PC-3 (cell line): ENCODE results near the gene ETV1. TPM values are rescaled to one million over a fixed set of nuclear protein-coding genes. Genes with fewer than 3 reads are reported as not detected.

Experiments
- ATAC-seq: fragments of 200-7000 bp; cut with Tn5 transposase; 2 replicates; pipeline ENCODE4 v1.9.1; 2020; ENCODE audit warnings: mild to moderate bottlenecking, moderate library complexity
- BruUV-seq: library from RNA; stranded (reverse); fragments of 400-500 nt; replicated peaks from 2 replicates; lab custom pipeline; 2021; lab: Mats Ljungman, UMichigan
- CTCF ChIA-PET: fragments of 300-600 bp; sonication (Branson Sonifier 250); formaldehyde crosslinking; loops from one replicate; lab custom pipeline; 2022; ENCODE audit warnings: antibody characterized with exemption; lab: Charles Lee
- POLR2A ChIA-PET: fragments of 300-600 bp; sonication (Branson Sonifier 250); formaldehyde crosslinking; loops from one replicate; lab custom pipeline; 2022; ENCODE audit warnings: antibody characterized with exemption; ENCODE audit not compliant: unreplicated experiment; lab: Charles Lee
- DNase-seq: peaks from one replicate; pipeline ENCODE4 v3.0.0-alpha.2; 2015
- H2AFZ ChIP-seq: fragments of 300-600 bp; sonication (generic); 2 replicates; pipeline ENCODE4 v1.6.0; 2016; ENCODE audit warnings: antibody characterized with exemption, low read length
- H3F3A ChIP-seq: fragments of 300-600 bp; sonication (generic); one replicate; pipeline ENCODE4 v1.6.0; 2017; ENCODE audit warnings: antibody characterized with exemption, low read length, control low read depth, mild to moderate bottlenecking; ENCODE audit not compliant: unreplicated experiment
- H3K27ac ChIP-seq: fragments of 300-600 bp; sonication (generic); 2 replicates; pipeline ENCODE4 v1.5.1; 2016; ENCODE audit warnings: mild to moderate bottlenecking, low read length
- H3K27me3 ChIP-seq: fragments of 300-600 bp; sonication (generic); 2 replicates; pipeline ENCODE4 v1.6.1; 2016; ENCODE audit warnings: low read length, mixed read lengths
- H3K36me3 ChIP-seq: fragments of 300-600 bp; sonication (generic); 2 replicates; pipeline ENCODE4 v1.6.1; 2016; ENCODE audit warnings: low read depth, mixed run types, low read length, mixed read lengths
- H3K4me1 ChIP-seq: fragments of 300-600 bp; sonication (generic); 2 replicates; pipeline ENCODE4 v1.5.1; 2016; ENCODE audit warnings: low read length; ENCODE audit not compliant: insufficient read depth
- H3K4me2 ChIP-seq: fragments of 300-600 bp; sonication (generic); 2 replicates; pipeline ENCODE4 v1.6.0; 2016; ENCODE audit warnings: low read length
- H3K4me3 ChIP-seq: fragments of 300-600 bp; sonication (generic); 2 replicates; pipeline ENCODE4 v1.5.1; 2016; ENCODE audit warnings: mild to moderate bottlenecking, low read length, mixed read lengths
- H3K79me2 ChIP-seq: fragments of 300-600 bp; sonication (generic); 2 replicates; pipeline ENCODE4 v1.6.1; 2017; ENCODE audit warnings: low read length, mixed read lengths
- H3K9ac ChIP-seq: fragments of 300-600 bp; sonication (generic); 2 replicates; pipeline ENCODE4 v1.6.0; 2016; ENCODE audit warnings: mild to moderate bottlenecking, low read length
- H3K9me2 ChIP-seq: fragments of 300-600 bp; sonication (generic); replicated peaks from 2 replicates; pipeline ENCODE4 v1.6.1; 2016; ENCODE audit warnings: mixed run types, low read length, mixed read lengths
- H3K9me3 ChIP-seq: fragments of 300-600 bp; sonication (generic); 2 replicates; pipeline ENCODE4 v1.6.1; 2016; ENCODE audit warnings: low read length, mixed read lengths
- H4K20me1 ChIP-seq: fragments of 300-600 bp; sonication (generic); 2 replicates; pipeline ENCODE4 v1.6.1; 2016; ENCODE audit warnings: low read length, mixed read lengths
- EZH2 ChIP-seq: fragments of 300-600 bp; sonication (generic); IDR thresholded peaks from one replicate; pipeline ENCODE4 v1.6.1; 2017; ENCODE audit warnings: antibody characterized with exemption, mild to moderate bottlenecking, low read length; ENCODE audit not compliant: unreplicated experiment
- EZH2phosphoT487 ChIP-seq: fragments of 300-600 bp; sonication (generic); IDR thresholded peaks from 2 replicates; pipeline ENCODE4 v1.6.1; 2018; ENCODE audit warnings: mild to moderate bottlenecking, antibody characterized with exemption, low read length, borderline replicate concordance
- intact Hi-C: fragments of 100-400 bp; cut with micrococcal nuclease; formaldehyde crosslinking; loops from 2 replicates; pipeline ENCODE4 v1.9.0; 2023
- total RNA-seq: library from RNA; depleted of rRNA; stranded (reverse); fragments of >200 nt; gene quantifications from 2 replicates; pipeline ENCODE4 v1.2.3, GENCODE V29; 2014
- TF ChIP-seq, protein P1 (sequence below): fragments of 300-600 bp; sonication (generic); conservative IDR thresholded peaks from 2 replicates; pipeline ENCODE4 v1.5.1; 2017; ENCODE audit warnings: antibody characterized with exemption, low read depth, mild to moderate bottlenecking, low read length

Gene ETV1
- total RNA-seq, 1 experiment from 2014 or later: 20.6 TPM

DNA sequence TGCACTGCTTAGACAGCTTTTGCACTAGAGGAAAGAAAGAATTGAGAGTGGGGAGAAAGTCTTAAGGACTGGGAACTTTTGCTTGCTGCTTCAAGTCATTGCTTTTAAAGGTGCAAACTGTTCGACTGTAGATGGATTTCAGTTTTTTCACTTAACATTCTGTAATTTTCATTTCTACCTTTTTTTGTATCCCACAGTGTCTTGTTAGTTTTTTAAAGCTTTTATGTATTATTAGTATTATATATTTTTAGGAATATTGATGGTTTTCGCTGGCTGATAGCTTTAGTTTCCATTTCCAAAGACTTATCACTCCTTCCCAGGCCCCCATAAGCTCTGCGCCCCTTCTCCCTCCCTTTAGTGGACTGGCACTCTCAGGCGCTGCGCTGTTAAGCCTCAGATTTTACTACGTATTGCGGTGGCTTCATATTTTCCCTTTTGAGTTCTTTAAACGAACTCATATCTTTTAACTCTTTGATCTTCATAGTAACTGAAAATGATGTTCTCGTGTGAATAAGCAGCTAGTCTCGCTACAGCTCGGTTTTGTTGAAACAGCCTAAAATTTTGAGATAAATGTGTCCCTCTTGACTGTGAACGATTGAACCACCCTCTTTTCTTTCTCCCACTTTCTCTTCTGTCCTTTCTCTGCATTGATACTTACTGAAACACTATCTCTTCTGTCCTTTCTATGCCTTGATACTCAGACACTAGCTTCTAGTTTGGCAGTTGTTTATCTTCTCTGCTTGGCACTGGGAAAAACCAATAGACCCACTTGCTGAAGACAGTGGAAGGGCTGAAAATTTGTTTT, 2.5 kb upstream of the ETV1 start:
- TF ChIP-seq EZH2phosphoT487 (no peak), EZH2 (no peak)
- TF ChIP-seq, protein P1, sequence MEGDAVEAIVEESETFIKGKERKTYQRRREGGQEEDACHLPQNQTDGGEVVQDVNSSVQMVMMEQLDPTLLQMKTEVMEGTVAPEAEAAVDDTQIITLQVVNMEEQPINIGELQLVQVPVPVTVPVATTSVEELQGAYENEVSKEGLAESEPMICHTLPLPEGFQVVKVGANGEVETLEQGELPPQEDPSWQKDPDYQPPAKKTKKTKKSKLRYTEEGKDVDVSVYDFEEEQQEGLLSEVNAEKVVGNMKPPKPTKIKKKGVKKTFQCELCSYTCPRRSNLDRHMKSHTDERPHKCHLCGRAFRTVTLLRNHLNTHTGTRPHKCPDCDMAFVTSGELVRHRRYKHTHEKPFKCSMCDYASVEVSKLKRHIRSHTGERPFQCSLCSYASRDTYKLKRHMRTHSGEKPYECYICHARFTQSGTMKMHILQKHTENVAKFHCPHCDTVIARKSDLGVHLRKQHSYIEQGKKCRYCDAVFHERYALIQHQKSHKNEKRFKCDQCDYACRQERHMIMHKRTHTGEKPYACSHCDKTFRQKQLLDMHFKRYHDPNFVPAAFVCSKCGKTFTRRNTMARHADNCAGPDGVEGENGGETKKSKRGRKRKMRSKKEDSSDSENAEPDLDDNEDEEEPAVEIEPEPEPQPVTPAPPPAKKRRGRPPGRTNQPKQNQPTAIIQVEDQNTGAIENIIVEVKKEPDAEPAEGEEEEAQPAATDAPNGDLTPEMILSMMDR: no peak
- peak overlapping the region; percentile 77 for H3K9ac ChIP-seq
- no peak for DNase-seq
- H3K4me3 ChIP-seq: peak overlapping the region; percentile 61
- TSS peak; percentile 45 for BruUV-seq
- no peaks in the 10 kb centered on the region for H3K9me2 ChIP-seq
- intact Hi-C loops: loop anchor here (1.0 to 10.0 kb wide), 7 partner anchors 103 to 467 kb away; no protein-coding TSS in a partner anchor
- no peaks in the 10 kb centered on the region for H3K36me3 ChIP-seq
- H4K20me1 ChIP-seq: no peaks in the 10 kb centered on the region
- ChIA-PET POLR2A (interaction anchor here (0.9 to 3.3 kb wide), 3 partner anchors 12 to 465 kb away, joined by 5 to 36 read pairs (median 6); no protein-coding TSS in a partner anchor), CTCF (interaction anchor here (0.7 to 1.2 kb wide), 2 partner anchors 103 to 700 kb away, joined by 3 to 4 read pairs; no protein-coding TSS in a partner anchor)
- peak overlapping the region; percentile 86 for H3K4me2 ChIP-seq
- H2AFZ ChIP-seq: peak overlapping the region; percentile 79
- H3K4me1 ChIP-seq: peaks cover 18% of the 10 kb centered on the region
- H3K27ac ChIP-seq: peak overlapping the region; percentile 81
- peaks cover 4% of the 10 kb centered on the region; the same call in 1 of the 2 replicates for H3K79me2 ChIP-seq
- H3K27me3 ChIP-seq: no peaks in the 10 kb centered on the region
- ATAC-seq: no peak
- H3K9me3 ChIP-seq: no peaks in the 10 kb centered on the region
- no peaks in the 10 kb centered on the region for H3F3A ChIP-seq

DNA sequence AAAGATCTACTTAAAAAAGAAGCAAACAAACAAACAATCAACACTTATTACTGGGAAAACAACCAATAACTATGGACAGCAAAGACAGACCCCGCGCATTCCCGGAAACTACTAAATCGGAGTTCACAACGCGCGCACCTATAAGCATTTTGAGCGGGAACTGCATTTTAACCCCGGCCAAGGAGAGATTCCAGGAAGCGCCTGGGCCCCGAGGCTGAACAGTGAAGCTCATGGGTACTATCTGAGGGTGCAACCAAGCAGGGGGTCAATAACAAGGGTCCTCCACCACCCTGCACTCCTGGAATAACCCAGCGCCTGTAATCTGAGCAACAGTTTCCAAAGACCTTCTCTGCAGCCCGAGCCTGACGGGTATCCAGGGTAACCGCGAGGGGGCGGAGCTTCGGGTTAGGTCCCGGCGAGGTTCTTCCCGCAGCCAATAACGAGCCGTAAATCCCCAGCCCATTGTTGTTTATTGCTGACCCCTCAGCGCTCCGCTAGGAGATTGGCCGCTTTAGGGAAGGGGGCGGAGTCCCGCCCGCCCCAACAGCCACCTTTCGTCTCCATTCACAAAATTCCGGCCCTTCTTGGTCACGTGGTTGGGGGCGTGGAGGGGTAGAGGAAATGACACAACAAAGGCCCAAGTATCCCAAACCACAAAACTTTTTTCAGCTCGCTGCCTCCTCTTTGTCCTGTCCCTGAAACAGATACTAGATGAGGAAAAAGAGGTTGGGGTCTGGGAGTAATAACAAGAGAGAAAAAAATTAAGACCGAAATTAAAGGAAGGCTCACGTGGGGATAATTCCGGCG, 1.7 kb upstream of the ETV1 start:
- Histone ChIP-seq H3K4me2 (peak overlapping the region; percentile 94), H3K9me2 (no peaks in the 10 kb centered on the region), H4K20me1 (no peaks in the 10 kb centered on the region), H3K27ac (peak overlapping the region; percentile 82), H2AFZ (peak overlapping the region; percentile 93), H3K79me2 (peaks cover 4% of the 10 kb centered on the region; the same call in 1 of the 2 replicates), H3K9ac (peak overlapping the region; percentile 77), H3K4me3 (peak overlapping the region; percentile 77), H3K36me3 (no peaks in the 10 kb centered on the region), H3F3A (no peaks in the 10 kb centered on the region), H3K9me3 (no peaks in the 10 kb centered on the region), H3K27me3 (no peaks in the 10 kb centered on the region), H3K4me1 (peaks cover 26% of the 10 kb centered on the region)
- BruUV-seq: no TSS peak
- TF ChIP-seq EZH2 (no peak), EZH2phosphoT487 (no peak)
- TF ChIP-seq, protein P1: no peak
- POLR2A ChIA-PET: interaction anchor here (0.6 to 3.3 kb wide), 6 partner anchors 11 to 464 kb away, joined by 4 to 36 read pairs (median 6); no protein-coding TSS in a partner anchor
- ATAC-seq (peak; percentile 74), DNase-seq (peak; percentile 98)
- CTCF ChIA-PET: interaction anchor here (0.6 to 1.2 kb wide), 3 partner anchors 104 to 701 kb away, joined by 3 to 4 read pairs (median 3); no protein-coding TSS in a partner anchor
- intact Hi-C loops: loop anchor here (1.0 to 10.0 kb wide), 8 partner anchors 10 to 466 kb away; no protein-coding TSS in a partner anchor
